A549 (cell line): ENCODE measurements around the gene SEC24B. TPM values are rescaled to one million over a fixed set of nuclear protein-coding genes. Genes with fewer than 3 reads are reported as not detected.

Experiments
- ATAC-seq, 2 experiments: fragments of 200-7000 bp in 1 of 2; fragments of >200 bp in 1 of 2; cut with Nextera tagmentation in 1 of 2; cut with Tn5 transposase in 1 of 2; 3 replicates each; pipeline versions ENCODE4 v1.8.0 to v1.9.1; 2018 to 2020; ENCODE audit warnings: mild to moderate bottlenecking in 1 of 2, moderate library complexity in 1 of 2
- CTCF ChIA-PET: fragments of 300-600 bp; sonication (Branson Sonifier 250); formaldehyde crosslinking; extraction: SDS; loops from one replicate; lab custom pipeline; 2021; ENCODE audit warnings: antibody characterized with exemption, inconsistent platforms; lab: Yijun Ruan, JAX
- POLR2A ChIA-PET: fragments of 350-600 bp; formaldehyde crosslinking; extraction: SDS; loops from one replicate; lab custom pipeline; 2021; ENCODE audit warnings: antibody characterized with exemption, inconsistent platforms; lab: Yijun Ruan, JAX
- DNase-seq, 2 experiments: peaks; one replicate each; pipeline versions ENCODE4 v3.0.0 to v3.0.0-alpha.2; 2011 to 2016; ENCODE audit warnings: low read depth in 1 of 2, low spot score in 1 of 2
- FAIRE-seq: peaks from 2 replicates; lab custom pipeline; 2011; peaks lifted over from hg19 to GRCh38; lab: Jason Lieb, UNC
- H3K27ac ChIP-seq, 2 experiments: fragments of >200 bp; sonication (Bioruptor Twin); formaldehyde crosslinking; 3 replicates each; pipeline ENCODE4 v1.5.1; 2016 to 2017
- H3K4me1 ChIP-seq: fragments of >200 bp; sonication (Bioruptor Twin); formaldehyde crosslinking; 3 replicates; pipeline ENCODE4 v1.6.1; 2016
- H3K4me2 ChIP-seq: fragments of >200 bp; sonication (Bioruptor Twin); formaldehyde crosslinking; 3 replicates; pipeline ENCODE4 v1.6.1; 2016
- H3K4me3 ChIP-seq: fragments of >200 bp; sonication (Bioruptor Twin); formaldehyde crosslinking; 3 replicates; pipeline ENCODE4 v1.5.1; 2016
- H3K9me3 ChIP-seq: fragments of >200 bp; sonication (Bioruptor Twin); formaldehyde crosslinking; 3 replicates; pipeline ENCODE4 v1.6.1; 2016
- CBX2 ChIP-seq: fragments of 200-600 bp; sonication (generic); IDR thresholded peaks from 2 replicates; pipeline ENCODE4 v1.6.1; 2016; ENCODE audit warnings: low read depth, mild to moderate bottlenecking, borderline replicate concordance
- CBX8 ChIP-seq: fragments of 200-600 bp; sonication (generic); IDR thresholded peaks from 2 replicates; pipeline ENCODE4 v1.6.1; 2016
- CEBPB ChIP-seq, 2 experiments: fragments of >200 bp in 1 of 2; sonication (Bioruptor Twin) in 1 of 2; formaldehyde crosslinking in 1 of 2; IDR thresholded peaks; 2 replicates each; pipeline ENCODE4 v1.6.1; 2012 to 2016
- CHD4 ChIP-seq: fragments of 200-600 bp; sonication (generic); IDR thresholded peaks from 2 replicates; pipeline ENCODE4 v1.6.1; 2016; ENCODE audit warnings: antibody characterized with exemption, mild to moderate bottlenecking, borderline replicate concordance
- E2F6 ChIP-seq: IDR thresholded peaks from 2 replicates; pipeline ENCODE4 v1.6.1; 2012; ENCODE audit warnings: low read depth, borderline replicate concordance
- EHF ChIP-seq: fragments of 250-450 bp; sonication (Bioruptor Pico); IDR thresholded peaks from 2 replicates; pipeline ENCODE4 v1.5.0; 2020; ENCODE audit warnings: mild to moderate bottlenecking
- EP300 ChIP-seq, 2 experiments: fragments of >200 bp; sonication (Bioruptor Twin); formaldehyde crosslinking; IDR thresholded peaks; 2 replicates in 1 of 2; 3 replicates in 1 of 2; pipeline ENCODE4 v1.6.1; 2016 to 2017
- FOSB ChIP-seq: fragments of 250-450 bp; sonication (Bioruptor Pico); IDR thresholded peaks from 2 replicates; pipeline ENCODE4 v1.5.0; 2020; ENCODE audit warnings: mild to moderate bottlenecking, moderate library complexity
- FOSL2 ChIP-seq, 2 experiments: fragments of 450-650 bp in 1 of 2; fragments of >200 bp in 1 of 2; sonication (Bioruptor Twin) in 1 of 2; formaldehyde crosslinking; IDR thresholded peaks; 2 replicates each; pipeline versions ENCODE4 v1.5.0 to v1.6.1; 2016 to 2020; ENCODE audit warnings: mild to moderate bottlenecking in 1 of 2, moderate library complexity in 1 of 2
- FOXS1 ChIP-seq: fragments of 250-450 bp; sonication (Bioruptor Pico); IDR thresholded peaks from 2 replicates; pipeline ENCODE4 v1.5.0; 2020; ENCODE audit warnings: mild to moderate bottlenecking, moderate library complexity
- HDAC2 ChIP-seq: fragments of 200-600 bp; sonication (generic); IDR thresholded peaks from 2 replicates; pipeline ENCODE4 v1.6.1; 2016
- HOXB13 ChIP-seq: fragments of 250-450 bp; sonication (Bioruptor Pico); IDR thresholded peaks from 2 replicates; pipeline ENCODE4 v1.5.0; 2020; ENCODE audit warnings: low read depth, mild to moderate bottlenecking, moderate library complexity
- MYC ChIP-seq: IDR thresholded peaks from 2 replicates; pipeline ENCODE4 v1.6.1; 2012; ENCODE audit warnings: mild to moderate bottlenecking, inconsistent platforms, low read length, improper control_type of control experiment, borderline replicate concordance
- NFE2L2 ChIP-seq: fragments of 150-350 bp; conservative IDR thresholded peaks from 2 replicates; pipeline ENCODE4 v1.6.1; 2014; ENCODE audit warnings: low read length
- NPAS2 ChIP-seq: fragments of 250-450 bp; sonication (Bioruptor Pico); IDR thresholded peaks from 2 replicates; pipeline ENCODE4 v1.8.0; 2022; ENCODE audit warnings: mild to moderate bottlenecking, moderate library complexity, borderline replicate concordance
- PHF8 ChIP-seq: fragments of 200-600 bp; sonication (generic); IDR thresholded peaks from 2 replicates; pipeline ENCODE4 v1.6.1; 2016; ENCODE audit warnings: low read depth, mild to moderate bottlenecking, antibody characterized with exemption, moderate library complexity, borderline replicate concordance
- POLR2A ChIP-seq: IDR thresholded peaks from 2 replicates; pipeline ENCODE4 v1.6.1; 2012; ENCODE audit warnings: mild to moderate bottlenecking, low read length
- POLR2AphosphoS2 ChIP-seq: conservative IDR thresholded peaks from 2 replicates; pipeline ENCODE4 v1.6.1; 2012; ENCODE audit warnings: low read length, improper control_type of control experiment, inconsistent platforms
- RARB ChIP-seq: fragments of 250-450 bp; sonication (Bioruptor Pico); IDR thresholded peaks from 2 replicates; pipeline ENCODE4 v1.8.0; 2021; ENCODE audit warnings: mild to moderate bottlenecking, moderate library complexity
- RNF2 ChIP-seq: fragments of 200-600 bp; sonication (generic); IDR thresholded peaks from 2 replicates; pipeline ENCODE4 v1.6.1; 2016; ENCODE audit warnings: low read depth, mild to moderate bottlenecking, antibody characterized with exemption, moderate library complexity, borderline replicate concordance
- USF2 ChIP-seq: fragments of 450-650 bp; IDR thresholded peaks from 2 replicates; pipeline ENCODE4 v1.6.1; 2014; ENCODE audit warnings: antibody characterized with exemption
- WGBS: methylation state at CpG from one replicate; pipeline ENCODE4 v1.1.6; 2017; ENCODE audit errors: missing lambda C conversion rate; 5-methylcytosine and 5-hydroxymethylcytosine counted together
- polyA plus RNA-seq, 4 experiments: library from polyadenylated mRNA; depleted of rRNA in 3 of 4; stranded (reverse); fragments of >200 nt; fragmentation: RNase III in 1 of 4; extraction: RNeasy Plus Mini Kit Qiagen cat#74134 plus additional on column Dnase treatment in 1 of 4; gene quantifications; 2 replicates in 3 of 4; 3 replicates in 1 of 4; pipeline ENCODE4 v1.2.3, GENCODE V29; 2011 to 2017
- TF ChIP-seq, protein P1 (sequence below): fragments of >200 bp; sonication (Bioruptor Twin); formaldehyde crosslinking; IDR thresholded peaks from 3 replicates; pipeline ENCODE4 v1.5.1; 2016
- TF ChIP-seq, protein P2 (sequence below): fragments of 200-600 bp; sonication (generic); IDR thresholded peaks from 2 replicates; pipeline ENCODE4 v1.6.1; 2016; ENCODE audit warnings: antibody characterized with exemption, mild to moderate bottlenecking, moderate library complexity
- TF ChIP-seq, protein P3 (sequence below): fragments of 250-450 bp; sonication (Bioruptor Pico); IDR thresholded peaks from 2 replicates; pipeline ENCODE4 v1.5.0; 2020; ENCODE audit warnings: low read depth, mild to moderate bottlenecking, moderate library complexity
- TF ChIP-seq, protein P4 (sequence below): fragments of >200 bp; sonication (Bioruptor Twin); formaldehyde crosslinking; IDR thresholded peaks from 2 replicates; pipeline ENCODE4 v1.6.1; 2016

The SEC24B gene
- polyA plus RNA-seq, 2 of the 4 experiments (the other 2 are of a cell fraction) = 13.8 to 40.0 TPM

DNA sequence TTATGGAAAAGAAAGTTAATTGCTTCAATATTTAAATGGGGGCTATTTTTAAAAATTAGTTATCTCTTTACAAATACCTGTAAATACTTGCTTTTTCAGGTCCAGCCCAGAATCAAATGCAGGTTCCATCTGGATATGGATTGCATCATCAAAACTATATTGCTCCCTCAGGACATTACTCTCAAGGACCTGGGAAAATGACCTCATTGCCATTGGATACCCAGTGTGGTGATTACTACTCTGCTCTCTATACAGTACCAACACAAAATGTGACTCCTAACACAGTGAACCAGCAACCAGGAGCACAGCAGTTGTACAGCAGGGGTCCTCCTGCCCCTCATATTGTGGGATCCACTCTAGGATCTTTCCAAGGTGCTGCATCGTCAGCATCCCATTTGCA lies 29.2 kb downstream of the SEC24B start:
- no peaks in the 10 kb centered on the region for H3K9me3 ChIP-seq
- ATAC-seq (no peak), FAIRE-seq (no peak), DNase-seq (no peak)
- no peaks in the 10 kb centered on the region for H3K4me1 ChIP-seq
- H3K27ac ChIP-seq = no peak overlapping the region
- 100% methylated on average over 1 of the region's 1 CpG for WGBS
- POLR2A ChIA-PET = no interaction called here
- H3K4me2 ChIP-seq = no peak overlapping the region
- no peak for TF ChIP-seq EHF (CRISPR knock-in tag)
- no peak for TF ChIP-seq MYC
- TF ChIP-seq CEBPB (IDR thresholded peaks at IDR 0.05) = no peak
- no peak for TF ChIP-seq EP300 (IDR thresholded peaks at IDR 0.05)
- TF ChIP-seq, protein P1, sequence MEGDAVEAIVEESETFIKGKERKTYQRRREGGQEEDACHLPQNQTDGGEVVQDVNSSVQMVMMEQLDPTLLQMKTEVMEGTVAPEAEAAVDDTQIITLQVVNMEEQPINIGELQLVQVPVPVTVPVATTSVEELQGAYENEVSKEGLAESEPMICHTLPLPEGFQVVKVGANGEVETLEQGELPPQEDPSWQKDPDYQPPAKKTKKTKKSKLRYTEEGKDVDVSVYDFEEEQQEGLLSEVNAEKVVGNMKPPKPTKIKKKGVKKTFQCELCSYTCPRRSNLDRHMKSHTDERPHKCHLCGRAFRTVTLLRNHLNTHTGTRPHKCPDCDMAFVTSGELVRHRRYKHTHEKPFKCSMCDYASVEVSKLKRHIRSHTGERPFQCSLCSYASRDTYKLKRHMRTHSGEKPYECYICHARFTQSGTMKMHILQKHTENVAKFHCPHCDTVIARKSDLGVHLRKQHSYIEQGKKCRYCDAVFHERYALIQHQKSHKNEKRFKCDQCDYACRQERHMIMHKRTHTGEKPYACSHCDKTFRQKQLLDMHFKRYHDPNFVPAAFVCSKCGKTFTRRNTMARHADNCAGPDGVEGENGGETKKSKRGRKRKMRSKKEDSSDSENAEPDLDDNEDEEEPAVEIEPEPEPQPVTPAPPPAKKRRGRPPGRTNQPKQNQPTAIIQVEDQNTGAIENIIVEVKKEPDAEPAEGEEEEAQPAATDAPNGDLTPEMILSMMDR = no peak
- no peak for TF ChIP-seq CHD4
- TF ChIP-seq FOXS1 (CRISPR knock-in tag) = no peak
- TF ChIP-seq FOSB (CRISPR knock-in tag) = no peak
- no peak for TF ChIP-seq HOXB13
- TF ChIP-seq CBX2 = no peak
- TF ChIP-seq E2F6 = no peak
- TF ChIP-seq, protein P2, sequence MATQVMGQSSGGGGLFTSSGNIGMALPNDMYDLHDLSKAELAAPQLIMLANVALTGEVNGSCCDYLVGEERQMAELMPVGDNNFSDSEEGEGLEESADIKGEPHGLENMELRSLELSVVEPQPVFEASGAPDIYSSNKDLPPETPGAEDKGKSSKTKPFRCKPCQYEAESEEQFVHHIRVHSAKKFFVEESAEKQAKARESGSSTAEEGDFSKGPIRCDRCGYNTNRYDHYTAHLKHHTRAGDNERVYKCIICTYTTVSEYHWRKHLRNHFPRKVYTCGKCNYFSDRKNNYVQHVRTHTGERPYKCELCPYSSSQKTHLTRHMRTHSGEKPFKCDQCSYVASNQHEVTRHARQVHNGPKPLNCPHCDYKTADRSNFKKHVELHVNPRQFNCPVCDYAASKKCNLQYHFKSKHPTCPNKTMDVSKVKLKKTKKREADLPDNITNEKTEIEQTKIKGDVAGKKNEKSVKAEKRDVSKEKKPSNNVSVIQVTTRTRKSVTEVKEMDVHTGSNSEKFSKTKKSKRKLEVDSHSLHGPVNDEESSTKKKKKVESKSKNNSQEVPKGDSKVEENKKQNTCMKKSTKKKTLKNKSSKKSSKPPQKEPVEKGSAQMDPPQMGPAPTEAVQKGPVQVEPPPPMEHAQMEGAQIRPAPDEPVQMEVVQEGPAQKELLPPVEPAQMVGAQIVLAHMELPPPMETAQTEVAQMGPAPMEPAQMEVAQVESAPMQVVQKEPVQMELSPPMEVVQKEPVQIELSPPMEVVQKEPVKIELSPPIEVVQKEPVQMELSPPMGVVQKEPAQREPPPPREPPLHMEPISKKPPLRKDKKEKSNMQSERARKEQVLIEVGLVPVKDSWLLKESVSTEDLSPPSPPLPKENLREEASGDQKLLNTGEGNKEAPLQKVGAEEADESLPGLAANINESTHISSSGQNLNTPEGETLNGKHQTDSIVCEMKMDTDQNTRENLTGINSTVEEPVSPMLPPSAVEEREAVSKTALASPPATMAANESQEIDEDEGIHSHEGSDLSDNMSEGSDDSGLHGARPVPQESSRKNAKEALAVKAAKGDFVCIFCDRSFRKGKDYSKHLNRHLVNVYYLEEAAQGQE = no peak
- no peak for TF ChIP-seq NFE2L2
- no peak for TF ChIP-seq RNF2
- H3K4me3 ChIP-seq = no peak overlapping the region
- CTCF ChIA-PET = no interaction called here

DNA sequence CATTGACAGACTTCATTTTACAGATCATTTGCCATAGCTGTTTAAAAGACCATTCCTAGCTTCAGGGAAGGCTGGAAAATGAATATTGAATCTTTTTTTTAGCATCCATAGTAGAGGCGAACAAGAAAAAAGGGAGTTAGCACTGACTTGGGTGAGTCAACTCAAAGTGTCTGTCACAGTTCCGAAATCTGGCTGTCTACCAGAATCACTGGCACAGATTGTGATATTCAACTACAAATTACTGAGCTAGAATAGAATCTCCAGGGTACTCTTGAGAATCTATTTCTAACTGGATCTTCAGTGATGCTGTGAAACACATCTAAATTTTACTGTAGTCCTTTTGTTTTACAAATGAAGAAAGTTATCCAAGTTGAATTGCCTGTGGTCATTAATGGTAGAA lies 31.5 kb downstream of the SEC24B start:
- no peak for ATAC-seq
- POLR2A ChIA-PET = no interaction called here
- H3K4me1 ChIP-seq = no peaks in the 10 kb centered on the region
- no peaks in the 10 kb centered on the region for H3K9me3 ChIP-seq
- H3K4me2 ChIP-seq = no peak overlapping the region
- TF ChIP-seq CHD4 (no peak), FOSB (CRISPR knock-in tag) (no peak), POLR2AphosphoS2 (no peak), RARB (no peak), EP300 (IDR thresholded peaks at IDR 0.05) (no peak), PHF8 (no peak), NPAS2 (CRISPR knock-in tag) (no peak), POLR2A (no peak), USF2 (no peak), CBX8 (no peak), FOSL2 (IDR thresholded peaks at IDR 0.05) (no peak), FOSL2 (CRISPR knock-in tag; IDR thresholded peaks at IDR 0.05) (no peak), HDAC2 (no peak)
- TF ChIP-seq, protein P3, sequence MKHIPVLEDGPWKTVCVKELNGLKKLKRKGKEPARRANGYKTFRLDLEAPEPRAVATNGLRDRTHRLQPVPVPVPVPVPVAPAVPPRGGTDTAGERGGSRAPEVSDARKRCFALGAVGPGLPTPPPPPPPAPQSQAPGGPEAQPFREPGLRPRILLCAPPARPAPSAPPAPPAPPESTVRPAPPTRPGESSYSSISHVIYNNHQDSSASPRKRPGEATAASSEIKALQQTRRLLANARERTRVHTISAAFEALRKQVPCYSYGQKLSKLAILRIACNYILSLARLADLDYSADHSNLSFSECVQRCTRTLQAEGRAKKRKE (CRISPR knock-in tag) = no peak
- TF ChIP-seq, protein P4, sequence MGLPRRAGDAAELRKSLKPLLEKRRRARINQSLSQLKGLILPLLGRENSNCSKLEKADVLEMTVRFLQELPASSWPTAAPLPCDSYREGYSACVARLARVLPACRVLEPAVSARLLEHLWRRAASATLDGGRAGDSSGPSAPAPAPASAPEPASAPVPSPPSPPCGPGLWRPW = no peak
- H3K4me3 ChIP-seq = no peak overlapping the region
- DNase-seq = no peak
- FAIRE-seq = no peak
- H3K27ac ChIP-seq = no peak overlapping the region
- CTCF ChIA-PET = interaction anchor here (1.3 kb wide), 1 partner anchor 32 kb away, joined by 6 read pairs; the partner anchor contains the start of gene SEC24B
- WGBS = 95% methylated on average over 2 of the region's 2 CpGs
